ENCODE data around the gene RBBP4.

Gene RBBP4

DNA sequence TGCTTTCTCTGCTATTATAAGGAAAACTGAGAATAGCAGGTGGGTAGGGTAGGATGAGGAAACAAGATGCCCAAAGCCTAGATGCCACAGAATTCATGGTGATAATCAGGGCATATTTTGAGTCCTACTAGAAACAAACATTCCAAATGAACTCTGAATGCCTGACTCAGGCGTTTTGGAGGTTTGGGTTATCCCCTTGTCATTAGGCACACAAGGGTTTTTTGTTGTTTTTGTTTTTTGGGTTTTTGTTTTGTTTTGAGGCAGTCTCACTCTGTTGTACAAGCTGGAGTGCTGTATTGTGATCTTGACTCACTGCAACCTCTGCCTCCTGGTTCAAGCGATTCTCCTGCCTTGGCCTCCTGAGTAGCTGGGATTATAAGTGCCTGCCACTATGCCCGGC is 32.4 kb downstream of the RBBP4 start:
- Histone ChIP-seq H3K79me2 (ENCODE audit: low read length) (no peaks in the 10 kb centered on the region), H4K20me1 (ENCODE audit: insufficient read depth, low read length) (no peaks in the 10 kb centered on the region), H3K4me3 (ENCODE audit: low read length) (no peak overlapping the region), H3K27ac (ENCODE audit: low read length) (no peak overlapping the region), H3K9me3 (replicated peaks; ENCODE audit: insufficient read depth, low read length) (no peaks in the 10 kb centered on the region), H3K4me2 (ENCODE audit: low read depth, low read length) (no peak overlapping the region), H3K9ac (ENCODE audit: low read length) (no peak overlapping the region), H3K36me3 (replicated peaks; ENCODE audit: insufficient read depth, low read length) (peaks cover 22% of the 10 kb centered on the region; the same call in 1 of the 2 replicates), H3K9me2 (replicated peaks; ENCODE audit: insufficient read depth, low read length) (no peaks in the 10 kb centered on the region), H2AFZ (ENCODE audit: low read length) (no peak overlapping the region), H3K4me1 (ENCODE audit: low read length) (no peaks in the 10 kb centered on the region), H3K27me3 (replicated peaks; ENCODE audit: insufficient read depth, low read length) (no peaks in the 10 kb centered on the region), H3F3A (ENCODE audit: insufficient read depth, low read length) (peaks cover 5% of the 10 kb centered on the region; the same call in 1 of the 2 replicates)
- TF ChIP-seq EZH2 (optimal IDR thresholded peaks at IDR 0.05; ENCODE audit: low read depth, low read length) (no peak), EZH2phosphoT487 (IDR thresholded peaks at IDR 0.05; ENCODE audit: low read length) (no peak)
- TF ChIP-seq, protein P1, sequence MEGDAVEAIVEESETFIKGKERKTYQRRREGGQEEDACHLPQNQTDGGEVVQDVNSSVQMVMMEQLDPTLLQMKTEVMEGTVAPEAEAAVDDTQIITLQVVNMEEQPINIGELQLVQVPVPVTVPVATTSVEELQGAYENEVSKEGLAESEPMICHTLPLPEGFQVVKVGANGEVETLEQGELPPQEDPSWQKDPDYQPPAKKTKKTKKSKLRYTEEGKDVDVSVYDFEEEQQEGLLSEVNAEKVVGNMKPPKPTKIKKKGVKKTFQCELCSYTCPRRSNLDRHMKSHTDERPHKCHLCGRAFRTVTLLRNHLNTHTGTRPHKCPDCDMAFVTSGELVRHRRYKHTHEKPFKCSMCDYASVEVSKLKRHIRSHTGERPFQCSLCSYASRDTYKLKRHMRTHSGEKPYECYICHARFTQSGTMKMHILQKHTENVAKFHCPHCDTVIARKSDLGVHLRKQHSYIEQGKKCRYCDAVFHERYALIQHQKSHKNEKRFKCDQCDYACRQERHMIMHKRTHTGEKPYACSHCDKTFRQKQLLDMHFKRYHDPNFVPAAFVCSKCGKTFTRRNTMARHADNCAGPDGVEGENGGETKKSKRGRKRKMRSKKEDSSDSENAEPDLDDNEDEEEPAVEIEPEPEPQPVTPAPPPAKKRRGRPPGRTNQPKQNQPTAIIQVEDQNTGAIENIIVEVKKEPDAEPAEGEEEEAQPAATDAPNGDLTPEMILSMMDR (IDR thresholded peaks at IDR 0.05; ENCODE audit: low read length) = no peak
- no peak for DNase-seq

DNA sequence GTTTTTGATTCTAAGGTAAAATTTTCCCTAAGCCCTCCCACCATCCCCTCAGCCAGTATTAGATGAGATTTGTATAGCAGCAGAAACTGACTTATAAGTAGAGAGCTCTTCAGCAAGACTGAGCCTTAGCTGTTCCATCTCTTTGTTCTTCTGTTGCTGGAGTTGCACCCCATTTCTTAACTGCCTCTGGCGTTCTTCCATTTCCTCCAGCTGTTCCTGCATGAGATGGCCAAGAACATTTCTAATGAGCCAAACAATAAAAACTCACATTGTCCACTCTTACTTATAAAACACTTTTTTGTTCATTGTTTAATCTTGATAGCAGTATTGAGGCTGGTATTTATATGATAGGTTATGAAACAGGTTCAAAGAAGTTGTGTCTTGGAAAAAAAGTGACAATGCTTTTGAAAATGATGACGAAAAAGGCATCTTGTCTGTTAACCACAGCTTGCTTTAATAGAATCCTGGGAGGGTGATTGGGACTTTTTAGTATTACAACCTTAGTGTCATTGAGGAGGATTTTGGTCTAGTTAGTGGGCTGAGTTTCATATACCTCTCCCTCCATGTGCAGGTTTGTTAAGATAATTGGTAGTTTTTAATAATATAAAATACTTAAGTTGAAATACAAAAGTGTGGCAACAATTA is 33.3 kb downstream of the RBBP4 start:
- peaks cover 22% of the 10 kb centered on the region; the same call in 1 of the 2 replicates for H3K36me3 ChIP-seq (replicated peaks; ENCODE audit: insufficient read depth, low read length)
- H3K27ac ChIP-seq (ENCODE audit: low read length) = no peak overlapping the region

DNA sequence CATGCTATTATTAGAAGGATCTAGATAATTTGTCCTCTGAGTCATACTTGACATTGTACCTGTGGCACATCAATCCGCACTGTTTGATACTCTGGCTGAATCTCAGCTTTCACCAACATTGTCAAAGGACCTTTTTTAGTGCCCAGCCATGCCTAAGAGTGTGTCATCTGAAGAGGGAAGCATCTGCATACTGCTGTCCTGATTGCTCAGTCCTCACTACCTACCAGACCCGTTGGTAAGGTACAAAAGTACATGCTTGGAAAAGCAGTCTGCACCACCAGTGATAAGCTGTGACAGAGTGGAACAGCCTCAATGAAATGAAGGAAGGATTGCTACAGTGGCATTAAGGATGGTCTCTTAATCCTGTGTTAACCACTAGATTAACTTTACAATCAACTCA is 34.5 kb downstream of the RBBP4 start:
- H3K4me1 ChIP-seq (ENCODE audit: low read length) = no peaks in the 10 kb centered on the region
- H3K4me2 ChIP-seq (ENCODE audit: low read depth, low read length) = no peak overlapping the region
- H3K9me3 ChIP-seq (replicated peaks; ENCODE audit: insufficient read depth, low read length) = no peaks in the 10 kb centered on the region
- TF ChIP-seq, protein P1 (IDR thresholded peaks at IDR 0.05; ENCODE audit: low read length) = no peak
- DNase-seq = no peak
- no peaks in the 10 kb centered on the region for H3K9me2 ChIP-seq (replicated peaks; ENCODE audit: insufficient read depth, low read length)
- H3K79me2 ChIP-seq (ENCODE audit: low read length) = no peaks in the 10 kb centered on the region
- H3K27ac ChIP-seq (ENCODE audit: low read length) = no peak overlapping the region
- H3F3A ChIP-seq (ENCODE audit: insufficient read depth, low read length) = peaks cover 5% of the 10 kb centered on the region; the same call in 1 of the 2 replicates
- no peak overlapping the region for H3K9ac ChIP-seq (ENCODE audit: low read length)
- no peak overlapping the region for H2AFZ ChIP-seq (ENCODE audit: low read length)
- peaks cover 21% of the 10 kb centered on the region; the same call in 1 of the 2 replicates for H3K36me3 ChIP-seq (replicated peaks; ENCODE audit: insufficient read depth, low read length)
- no peak overlapping the region for H3K4me3 ChIP-seq (ENCODE audit: low read length)
- no peaks in the 10 kb centered on the region for H3K27me3 ChIP-seq (replicated peaks; ENCODE audit: insufficient read depth, low read length)
- no peaks in the 10 kb centered on the region for H4K20me1 ChIP-seq (ENCODE audit: insufficient read depth, low read length)

More for the DNA sequence above, 33.3 kb downstream of the RBBP4 start:
- Histone ChIP-seq H3K4me1 (ENCODE audit: low read length) (no peaks in the 10 kb centered on the region), H3F3A (ENCODE audit: insufficient read depth, low read length) (peaks cover 5% of the 10 kb centered on the region; the same call in 1 of the 2 replicates), H4K20me1 (ENCODE audit: insufficient read depth, low read length) (no peaks in the 10 kb centered on the region), H3K9me3 (replicated peaks; ENCODE audit: insufficient read depth, low read length) (no peaks in the 10 kb centered on the region), H3K9ac (ENCODE audit: low read length) (no peak overlapping the region), H3K79me2 (ENCODE audit: low read length) (no peaks in the 10 kb centered on the region), H3K9me2 (replicated peaks; ENCODE audit: insufficient read depth, low read length) (no peaks in the 10 kb centered on the region), H2AFZ (ENCODE audit: low read length) (no peak overlapping the region), H3K27me3 (replicated peaks; ENCODE audit: insufficient read depth, low read length) (no peaks in the 10 kb centered on the region), H3K4me3 (ENCODE audit: low read length) (no peak overlapping the region), H3K4me2 (ENCODE audit: low read depth, low read length) (no peak overlapping the region)
- DNase-seq = no peak
- TF ChIP-seq EZH2phosphoT487 (IDR thresholded peaks at IDR 0.05; ENCODE audit: low read length) = no peak
- no peak for TF ChIP-seq EZH2 (optimal IDR thresholded peaks at IDR 0.05; ENCODE audit: low read depth, low read length)
- TF ChIP-seq, protein P1 (IDR thresholded peaks at IDR 0.05; ENCODE audit: low read length) = no peak
